Activated B cell treated with CpG ODN at 0.5 μM for 24 hours (primary cell): ENCODE data around the gene RPL13. TPM values are rescaled to one million over a fixed set of nuclear protein-coding genes. Genes with fewer than 3 reads are reported as not detected.

Experiments
- ATAC-seq: fragments of 200-7000 bp; cut with Tn5 transposase; one replicate; pipeline ENCODE4 v1.10.0; 2021; ENCODE audit warnings: low read depth, mild to moderate bottlenecking, moderate library complexity
- CTCF ChIA-PET: fragments of 350-600 bp; sonication (Branson Sonifier 250); formaldehyde crosslinking; loops from one replicate; lab custom pipeline; 2021; ENCODE audit warnings: antibody characterized with exemption; lab: Charles Lee
- POLR2A ChIA-PET: fragments of 350-600 bp; sonication (Branson Sonifier 250); formaldehyde crosslinking; loops from one replicate; lab custom pipeline; 2021; ENCODE audit warnings: antibody characterized with exemption; lab: Charles Lee
- DNase-seq: peaks from one replicate; pipeline ENCODE4 v3.0.0; 2022
- H3K27ac Mint-ChIP-seq: one replicate; pipeline ENCODE4 v1.8.0; 2020; ENCODE audit warnings: mixed read lengths
- H3K27me3 Mint-ChIP-seq: one replicate; pipeline ENCODE4 v1.8.0; 2021; ENCODE audit warnings: mixed read lengths
- H3K36me3 Mint-ChIP-seq: one replicate; pipeline ENCODE4 v1.8.0; 2021; ENCODE audit warnings: low read depth, mixed read lengths
- H3K4me1 Mint-ChIP-seq: one replicate; pipeline ENCODE4 v1.8.0; 2021; ENCODE audit warnings: mixed read lengths
- H3K4me3 Mint-ChIP-seq: one replicate; pipeline ENCODE4 v1.8.0; 2020; ENCODE audit warnings: mild to moderate bottlenecking, mixed read lengths
- H3K9me3 Mint-ChIP-seq: one replicate; pipeline ENCODE4 v1.8.0; 2020; ENCODE audit warnings: mixed read lengths
- intact Hi-C: fragments of 100-400 bp; cut with micrococcal nuclease; formaldehyde crosslinking; loops from one replicate; pipeline ENCODE4 v1.15.1; 2024
- total RNA-seq: library from RNA; stranded (reverse); gene quantifications from 2 replicates; pipeline ENCODE4 v1.2.3, GENCODE V29; 2022
- TF ChIP-seq, protein P1 (sequence below): fragments of 200-600 bp; IDR thresholded peaks from one replicate; pipeline ENCODE4 v1.8.0; 2022; ENCODE audit warnings: antibody characterized with exemption, mild to moderate bottlenecking

Gene RPL13
- total RNA-seq, 1 donor from 2014 or later = 3,566 TPM

GRCh38 chr16:89547291-89547690 lies 13.2 kb upstream of the RPL13 start:
- Mint-ChIP-seq H3K27ac (no peak overlapping the region), H3K27me3 (no peaks in the 10 kb centered on the region), H3K4me3 (no peak overlapping the region), H3K36me3 (peaks cover 73% of the 10 kb centered on the region), H3K9me3 (no peaks in the 10 kb centered on the region), H3K4me1 (peaks cover 5% of the 10 kb centered on the region)
- CTCF ChIA-PET = no interaction called here
- intact Hi-C loops = no loop called here
- TF ChIP-seq, protein P1, sequence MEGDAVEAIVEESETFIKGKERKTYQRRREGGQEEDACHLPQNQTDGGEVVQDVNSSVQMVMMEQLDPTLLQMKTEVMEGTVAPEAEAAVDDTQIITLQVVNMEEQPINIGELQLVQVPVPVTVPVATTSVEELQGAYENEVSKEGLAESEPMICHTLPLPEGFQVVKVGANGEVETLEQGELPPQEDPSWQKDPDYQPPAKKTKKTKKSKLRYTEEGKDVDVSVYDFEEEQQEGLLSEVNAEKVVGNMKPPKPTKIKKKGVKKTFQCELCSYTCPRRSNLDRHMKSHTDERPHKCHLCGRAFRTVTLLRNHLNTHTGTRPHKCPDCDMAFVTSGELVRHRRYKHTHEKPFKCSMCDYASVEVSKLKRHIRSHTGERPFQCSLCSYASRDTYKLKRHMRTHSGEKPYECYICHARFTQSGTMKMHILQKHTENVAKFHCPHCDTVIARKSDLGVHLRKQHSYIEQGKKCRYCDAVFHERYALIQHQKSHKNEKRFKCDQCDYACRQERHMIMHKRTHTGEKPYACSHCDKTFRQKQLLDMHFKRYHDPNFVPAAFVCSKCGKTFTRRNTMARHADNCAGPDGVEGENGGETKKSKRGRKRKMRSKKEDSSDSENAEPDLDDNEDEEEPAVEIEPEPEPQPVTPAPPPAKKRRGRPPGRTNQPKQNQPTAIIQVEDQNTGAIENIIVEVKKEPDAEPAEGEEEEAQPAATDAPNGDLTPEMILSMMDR = no peak
- no peak for DNase-seq
- POLR2A ChIA-PET = no interaction called here
- ATAC-seq = no peak

GRCh38 chr16:89547860-89548259 lies 12.6 kb upstream of the RPL13 start:
- ATAC-seq (no peak), DNase-seq (no peak)
- H3K4me3 Mint-ChIP-seq = no peak overlapping the region
- no peaks in the 10 kb centered on the region for H3K27me3 Mint-ChIP-seq
- intact Hi-C loops = no loop called here
- peaks cover 74% of the 10 kb centered on the region for H3K36me3 Mint-ChIP-seq
- H3K27ac Mint-ChIP-seq = no peak overlapping the region
- no peaks in the 10 kb centered on the region for H3K9me3 Mint-ChIP-seq
- POLR2A ChIA-PET = no interaction called here
- H3K4me1 Mint-ChIP-seq = peaks cover 5% of the 10 kb centered on the region
- CTCF ChIA-PET = no interaction called here
- TF ChIP-seq, protein P1 = no peak

- ATAC-seq (no peak), DNase-seq (no peak)
- POLR2A ChIA-PET = interaction anchor here (1.4 kb wide), 1 partner anchor 16 kb away, joined by 3 read pairs; no protein-coding TSS in a partner anchor
- Mint-ChIP-seq H3K36me3 (peaks cover 78% of the 10 kb centered on the region), H3K4me3 (no peak overlapping the region), H3K4me1 (peaks cover 5% of the 10 kb centered on the region), H3K27ac (no peak overlapping the region), H3K9me3 (no peaks in the 10 kb centered on the region), H3K27me3 (no peaks in the 10 kb centered on the region)
- CTCF ChIA-PET = interaction anchor here (1.3 kb wide), 1 partner anchor 9 kb away, joined by 4 read pairs; no protein-coding TSS in a partner anchor
- TF ChIP-seq, protein P1 = no peak
- intact Hi-C loops = no loop called here
Measured at GRCh38 chr16:89548344-89549006, 12.0 kb upstream of the RPL13 start.

- ATAC-seq = no peak
- DNase-seq = no peak
- TF ChIP-seq, protein P1 = no peak
- H3K4me3 Mint-ChIP-seq = no peak overlapping the region
- H3K9me3 Mint-ChIP-seq = no peaks in the 10 kb centered on the region
- intact Hi-C loops = no loop called here
- peaks cover 5% of the 10 kb centered on the region for H3K4me1 Mint-ChIP-seq
- no peak overlapping the region for H3K27ac Mint-ChIP-seq
- peaks cover 80% of the 10 kb centered on the region for H3K36me3 Mint-ChIP-seq
- no peaks in the 10 kb centered on the region for H3K27me3 Mint-ChIP-seq
- ChIA-PET CTCF (interaction anchor here (1.3 kb wide), 1 partner anchor 8 kb away, joined by 4 read pairs; no protein-coding TSS in a partner anchor), POLR2A (interaction anchor here (1.4 kb wide), 1 partner anchor 16 kb away, joined by 3 read pairs; no protein-coding TSS in a partner anchor)
Measured at GRCh38 chr16:89549007-89549700, 11.3 kb upstream of the RPL13 start.

GRCh38 chr16:89550421-89551007 lies 10.0 kb upstream of the RPL13 start:
- Mint-ChIP-seq H3K36me3 (peaks cover 80% of the 10 kb centered on the region), H3K9me3 (no peaks in the 10 kb centered on the region), H3K27ac (no peak overlapping the region), H3K4me1 (peaks cover 5% of the 10 kb centered on the region), H3K27me3 (no peaks in the 10 kb centered on the region), H3K4me3 (no peak overlapping the region)
- ATAC-seq (no peak), DNase-seq (no peak)
- ChIA-PET POLR2A (no interaction called here), CTCF (no interaction called here)
- TF ChIP-seq, protein P1 = no peak
- intact Hi-C loops = no loop called here
